Liver (tissue), 9 donors: Measurements from ENCODE around the gene COBL. TPM values are rescaled to one million over a fixed set of nuclear protein-coding genes. Genes with fewer than 3 reads are reported as not detected.

Experiments used
- DNase-seq: peaks from one replicate; pipeline ENCODE4 v3.0.0-alpha.2; 2017; ENCODE audit warnings: low spot score
- H3K27ac ChIP-seq, 2 donors: one replicate each; pipeline ENCODE4 v1.7.0; 2013; ENCODE audit warnings: inconsistent platforms in 2 of 2, low read length in 2 of 2, control low read depth in 1 of 2, low read depth in 1 of 2, mild to moderate bottlenecking in 1 of 2
- H3K27me3 ChIP-seq, 4 donors: one replicate each; pipeline versions ENCODE4 v1.6.1 to v1.7.0; 2013; ENCODE audit warnings: low read length in 3 of 4, inconsistent platforms in 1 of 4, mild to moderate bottlenecking in 1 of 4, moderate library complexity in 1 of 4; ENCODE audit not compliant: control insufficient read depth in 4 of 4, insufficient read depth in 4 of 4
- H3K36me3 ChIP-seq, 4 donors: one replicate each; pipeline versions ENCODE4 v1.6.1 to v1.7.0; 2013; ENCODE audit warnings: low read length in 3 of 4, mild to moderate bottlenecking in 3 of 4, low read depth in 1 of 4, moderate library complexity in 1 of 4; ENCODE audit not compliant: control insufficient read depth in 4 of 4, insufficient read depth in 3 of 4
- H3K4me1 ChIP-seq, 4 donors: one replicate each; pipeline versions ENCODE4 v1.6.1 to v1.7.0; 2013; ENCODE audit warnings: low read length in 3 of 4, mild to moderate bottlenecking in 3 of 4, moderate library complexity in 1 of 4; ENCODE audit not compliant: control insufficient read depth in 4 of 4, insufficient read depth in 4 of 4
- H3K4me3 ChIP-seq, 3 donors: one replicate each; pipeline versions ENCODE4 v1.6.1 to v1.7.0; 2013; ENCODE audit warnings: low read length in 3 of 3, control low read depth in 1 of 3, low read depth in 1 of 3, mild to moderate bottlenecking in 1 of 3
- H3K9ac ChIP-seq, 2 donors: one replicate each; pipeline ENCODE4 v1.7.0; 2013; ENCODE audit warnings: low read length in 2 of 2, mild to moderate bottlenecking in 2 of 2, moderate library complexity in 2 of 2, control low read depth in 1 of 2, low read depth in 1 of 2
- H3K9me3 ChIP-seq, 4 donors: one replicate each; pipeline versions ENCODE4 v1.6.1 to v1.7.0; 2013; ENCODE audit warnings: low read length in 3 of 4; ENCODE audit not compliant: control insufficient read depth in 4 of 4
- EGR1 ChIP-seq, 2 donors: IDR thresholded peaks; 2 replicates each; pipeline ENCODE4 v1.6.1; 2016 to 2018; ENCODE audit warnings: antibody characterized with exemption in 2 of 2, low read depth in 2 of 2
- FOXA1 ChIP-seq: IDR thresholded peaks from 2 replicates; pipeline ENCODE4 v1.6.1; 2016; ENCODE audit warnings: antibody characterized with exemption
- FOXA2 ChIP-seq: IDR thresholded peaks from 2 replicates; pipeline ENCODE4 v1.6.1; 2016; ENCODE audit warnings: antibody characterized with exemption
- GABPA ChIP-seq, 2 donors: IDR thresholded peaks in 1 of 2; conservative IDR thresholded peaks in 1 of 2; 2 replicates each; pipeline ENCODE4 v1.6.1; 2016; ENCODE audit warnings: antibody characterized with exemption in 2 of 2, mild to moderate bottlenecking in 1 of 2, moderate library complexity in 1 of 2
- HNF4A ChIP-seq, 2 donors: conservative IDR thresholded peaks; 2 replicates each; pipeline ENCODE4 v1.6.1; 2016; ENCODE audit warnings: antibody characterized with exemption in 2 of 2, mild to moderate bottlenecking in 2 of 2
- HNF4G ChIP-seq: IDR thresholded peaks from 2 replicates; pipeline ENCODE4 v1.6.1; 2016; ENCODE audit warnings: antibody characterized with exemption
- NR2F2 ChIP-seq: IDR thresholded peaks from 2 replicates; pipeline ENCODE4 v1.6.1; 2016; ENCODE audit warnings: antibody characterized with exemption
- SP1 ChIP-seq: IDR thresholded peaks from 2 replicates; pipeline ENCODE4 v1.6.1; 2018; ENCODE audit warnings: antibody characterized with exemption, mild to moderate bottlenecking
- TAF1 ChIP-seq: conservative IDR thresholded peaks from 2 replicates; pipeline ENCODE4 v1.6.1; 2016; ENCODE audit warnings: antibody characterized with exemption, mild to moderate bottlenecking
- WGBS: extraction: QIAGEN DNeasy Blood & Tissue Kit; methylation state at CpG from one replicate; pipeline ENCODE4 v1.1.7; 2013; 5-methylcytosine and 5-hydroxymethylcytosine counted together
- polyA plus RNA-seq, 2 donors: library from polyadenylated mRNA; stranded (reverse) in 1 of 2; unstranded in 1 of 2; fragments of 200-250 nt in 1 of 2; fragments of >200 nt in 1 of 2; fragmentation: Nextera tagmentation in 1 of 2; extraction: Ambion mirVana in 1 of 2; gene quantifications; one replicate each; pipeline versions ENCODE4 v1.2.1 to v1.2.3, GENCODE V29; 2013 to 2015
- total RNA-seq, 2 donors: library from RNA; depleted of rRNA; stranded (reverse); fragments of >200 nt; gene quantifications; one replicate each; pipeline ENCODE4 v1.2.3, GENCODE V29; 2014
- TF ChIP-seq, protein P1 (sequence below): fragments of 150-350 bp; IDR thresholded peaks from 2 replicates; pipeline ENCODE4 v1.5.1; 2017; ENCODE audit warnings: improper control_type of control experiment, low read depth, low read length; ENCODE audit not compliant: missing input control
- TF ChIP-seq, protein P2 (sequence below): IDR thresholded peaks from 2 replicates; pipeline ENCODE4 v1.6.1; 2016; ENCODE audit warnings: antibody characterized with exemption
- TF ChIP-seq, protein P3 (sequence below): IDR thresholded peaks from 2 replicates; pipeline ENCODE4 v1.6.1; 2016; ENCODE audit warnings: antibody characterized with exemption
- TF ChIP-seq, protein P4 (sequence below): IDR thresholded peaks from 2 replicates; pipeline ENCODE4 v1.6.1; 2016; ENCODE audit warnings: antibody characterized with exemption
- donor health status: healthy.
- donor health status: healthy.
- donor health status: healthy.
- donor health status: healthy.
- donor health status: healthy.

COBL gene
- total and polyA plus RNA-seq, 4 donors, result 5.8 to 18.7 (median 10.7) TPM

DNA sequence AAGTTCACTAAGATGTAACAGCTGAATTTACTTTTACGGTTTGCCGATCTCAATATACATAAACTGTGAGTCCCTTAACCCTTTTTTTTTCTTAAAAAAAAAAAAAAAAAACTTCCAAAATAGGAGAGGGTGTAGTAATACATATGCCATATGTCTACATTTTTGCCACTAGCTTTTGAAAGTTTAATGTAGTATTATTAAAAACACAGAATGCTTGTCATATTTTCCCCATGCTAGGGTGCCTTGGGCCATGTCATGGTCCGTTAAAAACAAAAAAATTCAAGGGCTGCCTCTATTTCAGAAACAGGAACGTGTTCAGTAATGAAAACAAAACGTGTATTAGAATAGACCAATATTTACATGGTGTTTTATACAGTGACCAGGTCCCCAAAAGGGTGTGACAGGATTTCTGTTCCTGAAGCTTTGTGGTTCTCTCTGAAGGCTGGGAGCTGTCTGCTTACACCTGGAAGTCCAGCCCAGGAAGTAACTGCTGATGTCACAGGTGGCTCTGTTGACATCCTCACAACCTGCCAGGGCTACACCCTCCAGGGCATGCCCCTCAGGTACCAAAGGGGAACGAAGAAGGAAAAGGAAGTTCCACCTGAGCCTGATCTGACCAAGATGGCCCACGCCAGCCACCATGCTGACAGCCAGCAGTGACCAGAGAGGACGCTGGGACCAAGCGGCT, 79.0 kb downstream of the COBL start:
- no peak for DNase-seq
- 91% methylated on average over 9 of the region's 9 CpGs for WGBS
- no peaks in the 10 kb centered on the region for H3K9me3 ChIP-seq
- no peaks in the 10 kb centered on the region for H3K36me3 ChIP-seq
- no peak overlapping the region for H3K27ac ChIP-seq
- no peak overlapping the region for H3K9ac ChIP-seq
- TF ChIP-seq FOXA2 (no peak), HNF4A (conservative IDR thresholded peaks at IDR 0.05) (no peak)
- peaks cover 3 to 7% (median 5%) of the 10 kb centered on the region in 4 donors for H3K4me1 ChIP-seq
- no peak overlapping the region for H3K4me3 ChIP-seq
- no peaks in the 10 kb centered on the region for H3K27me3 ChIP-seq

DNA sequence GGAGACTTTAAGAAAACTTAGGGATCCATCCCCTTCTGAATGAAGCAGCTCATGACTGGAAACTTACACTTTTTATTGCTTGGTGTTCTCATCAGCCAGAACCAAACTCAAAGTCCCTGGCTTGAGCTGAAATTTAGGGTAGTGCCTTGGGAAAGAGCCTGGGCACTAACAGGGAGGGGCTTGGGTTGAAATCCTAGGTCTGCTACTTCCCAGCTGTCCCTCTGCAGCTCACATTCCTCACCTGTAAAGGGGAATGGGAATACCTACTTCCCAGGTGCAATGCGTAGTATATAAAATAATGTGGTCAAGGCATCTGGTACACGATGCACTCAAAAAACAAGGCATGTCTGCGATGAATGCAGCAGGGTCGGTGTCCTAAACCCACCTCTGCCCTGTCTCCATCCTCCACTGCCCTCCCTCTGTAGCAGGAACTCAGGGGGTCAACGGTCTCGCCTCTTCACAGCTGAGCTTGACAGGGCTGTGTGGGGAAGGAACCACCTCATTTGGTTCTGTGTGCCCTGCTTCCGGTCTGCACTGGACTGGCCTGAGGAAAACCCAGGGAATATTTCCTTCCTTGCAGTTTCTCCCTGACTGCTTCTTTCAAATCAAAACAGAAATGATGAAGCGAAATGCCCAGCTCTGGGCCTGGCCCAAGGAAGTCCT, 80.0 kb downstream of the COBL start:
- Histone ChIP-seq H3K27me3 (no peaks in the 10 kb centered on the region), H3K4me3 (no peak overlapping the region), H3K27ac (no peak overlapping the region), H3K4me1 (peaks cover 3 to 7% (median 5%) of the 10 kb centered on the region in 4 donors), H3K9me3 (no peaks in the 10 kb centered on the region), H3K9ac (no peak overlapping the region), H3K36me3 (no peaks in the 10 kb centered on the region)
- no peak for DNase-seq
- TF ChIP-seq TAF1, result no peak
- TF ChIP-seq, protein P1, sequence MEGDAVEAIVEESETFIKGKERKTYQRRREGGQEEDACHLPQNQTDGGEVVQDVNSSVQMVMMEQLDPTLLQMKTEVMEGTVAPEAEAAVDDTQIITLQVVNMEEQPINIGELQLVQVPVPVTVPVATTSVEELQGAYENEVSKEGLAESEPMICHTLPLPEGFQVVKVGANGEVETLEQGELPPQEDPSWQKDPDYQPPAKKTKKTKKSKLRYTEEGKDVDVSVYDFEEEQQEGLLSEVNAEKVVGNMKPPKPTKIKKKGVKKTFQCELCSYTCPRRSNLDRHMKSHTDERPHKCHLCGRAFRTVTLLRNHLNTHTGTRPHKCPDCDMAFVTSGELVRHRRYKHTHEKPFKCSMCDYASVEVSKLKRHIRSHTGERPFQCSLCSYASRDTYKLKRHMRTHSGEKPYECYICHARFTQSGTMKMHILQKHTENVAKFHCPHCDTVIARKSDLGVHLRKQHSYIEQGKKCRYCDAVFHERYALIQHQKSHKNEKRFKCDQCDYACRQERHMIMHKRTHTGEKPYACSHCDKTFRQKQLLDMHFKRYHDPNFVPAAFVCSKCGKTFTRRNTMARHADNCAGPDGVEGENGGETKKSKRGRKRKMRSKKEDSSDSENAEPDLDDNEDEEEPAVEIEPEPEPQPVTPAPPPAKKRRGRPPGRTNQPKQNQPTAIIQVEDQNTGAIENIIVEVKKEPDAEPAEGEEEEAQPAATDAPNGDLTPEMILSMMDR, result no peak
- TF ChIP-seq SP1, result no peak
- WGBS, result 77% methylated on average over 8 of the region's 8 CpGs

DNA sequence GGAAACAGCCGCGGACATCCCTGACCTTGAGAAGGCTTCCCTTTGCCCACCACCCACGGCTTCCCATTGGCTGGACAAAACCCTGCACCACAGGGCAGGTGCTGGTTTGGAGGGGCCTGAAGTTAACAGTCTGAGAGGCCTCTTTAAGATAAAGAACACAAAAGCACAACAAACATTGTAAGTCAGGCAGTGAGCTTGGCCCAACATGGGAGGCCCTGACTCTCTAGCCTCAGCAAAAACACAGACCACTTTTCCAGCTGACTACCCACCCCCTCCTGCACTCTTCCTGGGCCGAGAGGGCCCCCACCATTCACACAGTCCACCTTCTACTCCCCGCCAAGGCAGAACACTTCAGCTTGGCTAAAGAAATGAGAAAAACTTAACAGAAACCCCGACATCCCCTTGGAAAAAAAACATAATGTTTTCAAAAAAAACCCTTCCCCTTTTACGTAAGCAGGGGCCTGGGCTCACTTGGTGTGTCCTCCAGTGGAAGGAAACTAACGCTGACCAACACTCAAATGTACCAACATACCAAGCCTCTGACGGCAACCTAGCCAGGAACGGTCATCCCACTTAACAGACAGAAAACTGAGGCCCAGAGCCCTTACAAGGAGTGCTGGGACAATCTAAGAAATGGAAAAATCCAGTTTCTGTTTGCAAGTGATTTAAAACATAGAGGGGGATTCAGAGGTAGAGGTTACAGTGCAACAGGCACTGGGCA, 80.9 kb downstream of the COBL start:
- DNase-seq, result no peak
- 89% methylated on average over 10 of the region's 10 CpGs for WGBS

More for the DNA sequence above, 80.9 kb downstream of the COBL start:
- H3K9me3 ChIP-seq, result no peaks in the 10 kb centered on the region
- H3K27ac ChIP-seq, result no peak overlapping the region
- no peak overlapping the region for H3K9ac ChIP-seq
- peaks cover 1 to 3% (median 2%) of the 10 kb centered on the region in 4 donors for H3K4me1 ChIP-seq
- TF ChIP-seq FOXA2 (no peak), SP1 (no peak), GABPA (IDR thresholded peaks at IDR 0.05 in 1 of 2, conservative IDR thresholded peaks at IDR 0.05 in 1 of 2) (no peak), TAF1 (no peak), EGR1 (IDR thresholded peaks at IDR 0.05; ENCODE audit: low read depth in 2 of 2) (no peak), FOXA1 (no peak), HNF4G (no peak), NR2F2 (no peak)
- TF ChIP-seq, protein P2, sequence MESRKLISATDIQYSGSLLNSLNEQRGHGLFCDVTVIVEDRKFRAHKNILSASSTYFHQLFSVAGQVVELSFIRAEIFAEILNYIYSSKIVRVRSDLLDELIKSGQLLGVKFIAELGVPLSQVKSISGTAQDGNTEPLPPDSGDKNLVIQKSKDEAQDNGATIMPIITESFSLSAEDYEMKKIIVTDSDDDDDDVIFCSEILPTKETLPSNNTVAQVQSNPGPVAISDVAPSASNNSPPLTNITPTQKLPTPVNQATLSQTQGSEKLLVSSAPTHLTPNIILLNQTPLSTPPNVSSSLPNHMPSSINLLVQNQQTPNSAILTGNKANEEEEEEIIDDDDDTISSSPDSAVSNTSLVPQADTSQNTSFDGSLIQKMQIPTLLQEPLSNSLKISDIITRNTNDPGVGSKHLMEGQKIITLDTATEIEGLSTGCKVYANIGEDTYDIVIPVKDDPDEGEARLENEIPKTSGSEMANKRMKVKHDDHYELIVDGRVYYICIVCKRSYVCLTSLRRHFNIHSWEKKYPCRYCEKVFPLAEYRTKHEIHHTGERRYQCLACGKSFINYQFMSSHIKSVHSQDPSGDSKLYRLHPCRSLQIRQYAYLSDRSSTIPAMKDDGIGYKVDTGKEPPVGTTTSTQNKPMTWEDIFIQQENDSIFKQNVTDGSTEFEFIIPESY, result no peak
- TF ChIP-seq, protein P3, sequence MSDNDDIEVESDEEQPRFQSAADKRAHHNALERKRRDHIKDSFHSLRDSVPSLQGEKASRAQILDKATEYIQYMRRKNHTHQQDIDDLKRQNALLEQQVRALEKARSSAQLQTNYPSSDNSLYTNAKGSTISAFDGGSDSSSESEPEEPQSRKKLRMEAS, result no peak
- TF ChIP-seq, protein P1, result no peak
- TF ChIP-seq, protein P4, sequence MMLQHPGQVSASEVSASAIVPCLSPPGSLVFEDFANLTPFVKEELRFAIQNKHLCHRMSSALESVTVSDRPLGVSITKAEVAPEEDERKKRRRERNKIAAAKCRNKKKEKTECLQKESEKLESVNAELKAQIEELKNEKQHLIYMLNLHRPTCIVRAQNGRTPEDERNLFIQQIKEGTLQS, result no peak
- H3K27me3 ChIP-seq, result no peaks in the 10 kb centered on the region
- no peaks in the 10 kb centered on the region for H3K36me3 ChIP-seq
- H3K4me3 ChIP-seq, result no peak overlapping the region
